Bronchial epithelial cell (primary cell): ENCODE results near the gene ZDHHC13. TPM values are rescaled to one million over a fixed set of nuclear protein-coding genes. Genes with fewer than 3 reads are reported as not detected.
"Not testable (repeated sequence)": the region's sequence is repeated elsewhere in the genome, so short reads cannot be mapped to it uniquely, and the experiment has no call there.

Experiments used
- DNase-seq: peaks from one replicate; pipeline ENCODE4 v3.0.0-alpha.2; 2010; ENCODE audit warnings: low read depth
- FAIRE-seq: peaks from 2 replicates; lab custom pipeline; 2011; peaks lifted over from hg19 to GRCh38; lab: Jason Lieb, UNC
- H3K27me3 ChIP-seq: 2 replicates; pipeline ENCODE4 v1.5.1; 2011; ENCODE audit warnings: low read length; ENCODE audit not compliant: control insufficient read depth, insufficient read depth
- H3K36me3 ChIP-seq: 2 replicates; pipeline ENCODE4 v1.5.1; 2011; ENCODE audit warnings: low read length; ENCODE audit not compliant: control insufficient read depth, insufficient read depth
- H3K4me3 ChIP-seq: 2 replicates; pipeline ENCODE4 v1.5.1; 2011; ENCODE audit warnings: mild to moderate bottlenecking, low read depth, low read length, control low read depth
- CTCF ChIP-seq: IDR thresholded peaks from 2 replicates; pipeline ENCODE4 v1.5.1; 2011; ENCODE audit warnings: mild to moderate bottlenecking, moderate library complexity, low read length, control low read depth, inconsistent platforms; ENCODE audit not compliant: insufficient read depth, severe bottlenecking
- total RNA-seq: library from RNA; depleted of rRNA; stranded (reverse); fragments of >200 nt; gene quantifications from 2 replicates; pipeline ENCODE4 v1.2.1, GENCODE V29; 2014

Gene ZDHHC13
- total RNA-seq, 1 donor from 2014 or later = 21.6 TPM

- FAIRE-seq = no peak
Observed at GRCh38 chr11:19117760-19118097, 761 bp downstream of the ZDHHC13 start.

GRCh38 chr11:19121646-19122045, 4.7 kb downstream of the ZDHHC13 start:
- Histone ChIP-seq H3K27me3 (no peaks in the 10 kb centered on the region), H3K36me3 (peaks cover 3% of the 10 kb centered on the region), H3K4me3 (no peak overlapping the region)
- TF ChIP-seq CTCF = no peak
- DNase-seq (peak; percentile 34), FAIRE-seq (no peak)

More at GRCh38 chr11:19117760-19118097, 761 bp downstream of the ZDHHC13 start:
- no peak for DNase-seq
- Histone ChIP-seq H3K27me3 (no peaks in the 10 kb centered on the region), H3K4me3 (peak overlapping the region; percentile 82), H3K36me3 (no peaks in the 10 kb centered on the region)
- TF ChIP-seq CTCF = no peak

- DNase-seq (peak; percentile 66), FAIRE-seq (no peak)
- Histone ChIP-seq H3K36me3 (peaks cover 3% of the 10 kb centered on the region), H3K27me3 (no peaks in the 10 kb centered on the region), H3K4me3 (no peak overlapping the region)
- no peak for TF ChIP-seq CTCF
Observed at GRCh38 chr11:19122960-19123615, 6.1 kb downstream of the ZDHHC13 start.

- not testable (repeated sequence) for H3K27me3 ChIP-seq, H3K36me3 ChIP-seq, H3K4me3 ChIP-seq, DNase-seq, FAIRE-seq
Observed at GRCh38 chr11:19126562-19127325, 9.8 kb downstream of the ZDHHC13 start.

- Histone ChIP-seq H3K4me3 (no peak overlapping the region), H3K27me3 (no peaks in the 10 kb centered on the region), H3K36me3 (no peaks in the 10 kb centered on the region)
- no peak for TF ChIP-seq CTCF
- no peak for FAIRE-seq
- no peak for DNase-seq
Observed at GRCh38 chr11:19134004-19134403, 17.0 kb downstream of the ZDHHC13 start.

- FAIRE-seq = not testable (repeated sequence)
Observed at GRCh38 chr11:19136884-19137283, 19.9 kb downstream of the ZDHHC13 start.

More at GRCh38 chr11:19136884-19137283, 19.9 kb downstream of the ZDHHC13 start:
- not testable (repeated sequence) for H3K36me3 ChIP-seq, DNase-seq, H3K27me3 ChIP-seq, H3K4me3 ChIP-seq
